Effector memory CD4-positive, alpha-beta T cell (primary cell): ENCODE measurements around the gene ERC2.

Experiments
- DNase-seq, 3 donors: peaks; one replicate each; pipeline ENCODE4 v3.0.0-alpha.2; 2020
- H3K27ac ChIP-seq: 2 replicates; pipeline ENCODE4 v1.7.0; 2013; ENCODE audit warnings: mild to moderate bottlenecking, low read length, moderate library complexity; ENCODE audit not compliant: insufficient read depth, poor library complexity, severe bottlenecking
- H3K27me3 ChIP-seq: replicated peaks from 2 replicates; pipeline ENCODE4 v1.7.0; 2013; ENCODE audit warnings: mild to moderate bottlenecking, low read length; ENCODE audit not compliant: insufficient read depth, control insufficient read depth, poor library complexity, severe bottlenecking
- H3K36me3 ChIP-seq: 2 replicates; pipeline ENCODE4 v1.7.0; 2013; ENCODE audit warnings: mild to moderate bottlenecking, low read length, moderate library complexity; ENCODE audit not compliant: control insufficient read depth, insufficient read depth
- H3K4me1 ChIP-seq: 2 replicates; pipeline ENCODE4 v1.7.0; 2013; ENCODE audit warnings: low read length, mild to moderate bottlenecking; ENCODE audit not compliant: control insufficient read depth, insufficient read depth, poor library complexity, severe bottlenecking
- H3K4me3 ChIP-seq: 2 replicates; pipeline ENCODE4 v1.7.0; 2013; ENCODE audit warnings: low read length, low read depth, mild to moderate bottlenecking; ENCODE audit not compliant: insufficient read depth, poor library complexity, severe bottlenecking
- H3K9me3 ChIP-seq: 2 replicates; pipeline ENCODE4 v1.7.0; 2013; ENCODE audit warnings: mild to moderate bottlenecking, low read length, moderate library complexity; ENCODE audit not compliant: control insufficient read depth

Gene ERC2

DNA sequence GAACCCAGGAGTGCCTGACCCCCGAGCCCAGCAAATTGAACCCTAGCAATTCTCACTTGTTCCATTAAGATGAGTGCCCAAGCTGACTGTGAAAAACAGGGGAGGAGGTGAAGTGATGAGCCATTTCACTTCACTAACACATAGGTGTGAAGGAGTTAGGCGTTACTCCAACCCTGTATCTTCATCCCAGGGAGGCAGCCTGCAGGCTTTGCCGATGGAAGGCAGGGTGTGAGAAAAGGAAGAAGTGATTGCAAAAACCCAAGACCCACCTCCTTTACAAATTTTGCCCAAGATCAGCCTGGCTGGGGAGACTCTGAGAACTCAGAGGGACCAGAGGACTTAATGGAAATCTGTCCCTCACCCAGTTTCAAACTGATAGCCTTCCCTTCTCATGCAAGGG, 851.5 kb downstream of the ERC2 start:
- Histone ChIP-seq H3K9me3 (no peaks in the 10 kb centered on the region), H3K36me3 (no peaks in the 10 kb centered on the region), H3K4me1 (no peaks in the 10 kb centered on the region), H3K4me3 (no peak overlapping the region), H3K27me3 (no peaks in the 10 kb centered on the region), H3K27ac (no peak overlapping the region)
- DNase-seq = no peak

DNA sequence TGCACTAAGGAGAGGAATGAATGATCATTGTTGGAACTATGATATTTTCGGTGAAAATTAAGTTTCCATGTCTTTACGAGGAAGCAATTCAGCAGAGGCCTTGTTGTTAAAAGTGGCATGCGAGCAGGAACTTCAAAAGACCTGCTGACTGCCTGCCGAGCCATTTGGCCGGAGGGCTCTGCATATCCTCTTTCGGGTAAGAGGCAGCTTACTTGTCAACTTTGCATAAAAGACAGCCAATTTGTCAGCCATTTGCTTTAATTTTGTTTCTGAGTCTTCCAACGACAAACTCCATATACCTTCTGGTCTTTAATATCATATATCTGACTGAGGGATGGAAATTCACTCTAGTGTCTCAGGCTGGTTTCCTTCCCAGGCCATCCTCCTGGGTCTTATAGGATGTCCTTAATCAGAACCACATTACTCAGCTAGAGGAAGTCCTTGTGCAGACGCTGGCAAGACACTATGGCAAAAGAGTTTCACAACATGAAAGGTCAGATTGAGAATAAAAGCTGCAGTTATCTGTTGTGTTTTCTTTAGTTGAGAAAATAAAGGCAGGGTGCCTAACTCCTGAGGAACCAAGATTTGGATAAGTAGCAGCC, 852.5 kb downstream of the ERC2 start:
- H3K4me3 ChIP-seq = no peak overlapping the region
- no peak overlapping the region for H3K27ac ChIP-seq
- H3K4me1 ChIP-seq = no peaks in the 10 kb centered on the region
- no peaks in the 10 kb centered on the region for H3K36me3 ChIP-seq
- DNase-seq = no peak
- H3K27me3 ChIP-seq = no peaks in the 10 kb centered on the region
- H3K9me3 ChIP-seq = no peaks in the 10 kb centered on the region

DNA sequence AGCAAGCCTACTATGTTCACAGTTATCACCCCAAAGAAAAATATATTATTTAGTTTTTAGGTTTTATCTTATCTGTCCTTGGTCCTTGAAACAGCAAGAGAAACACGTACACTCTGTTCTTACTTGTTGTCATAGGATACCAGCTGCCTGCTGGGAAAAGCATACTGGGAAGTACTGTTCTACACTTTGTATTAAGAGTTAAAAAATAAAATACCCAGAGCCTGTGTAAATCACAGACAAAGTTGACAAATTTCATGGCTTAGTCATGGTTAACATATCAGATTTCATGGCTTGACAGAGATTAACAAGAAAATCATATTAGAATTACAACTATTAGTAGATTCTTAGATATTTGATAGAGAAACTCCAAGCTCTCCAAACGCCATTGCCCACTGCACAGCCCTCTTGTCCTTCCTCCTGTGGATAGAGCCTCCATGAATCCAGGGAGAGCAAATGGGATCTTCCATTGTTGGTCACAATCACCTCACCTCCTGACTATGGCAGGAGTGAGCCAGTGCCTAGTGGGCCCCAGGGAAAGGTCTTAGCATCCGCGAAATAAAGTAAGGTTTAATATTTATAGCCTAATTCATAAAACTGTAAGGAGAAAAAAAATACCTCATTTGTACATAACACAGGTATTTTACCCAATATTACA, 853.1 kb downstream of the ERC2 start:
- H3K4me1 ChIP-seq = no peaks in the 10 kb centered on the region
- no peak overlapping the region for H3K4me3 ChIP-seq
- H3K36me3 ChIP-seq = no peaks in the 10 kb centered on the region
- H3K27ac ChIP-seq = no peak overlapping the region
- DNase-seq = no peak
- H3K9me3 ChIP-seq = no peaks in the 10 kb centered on the region
- H3K27me3 ChIP-seq = no peaks in the 10 kb centered on the region

DNA sequence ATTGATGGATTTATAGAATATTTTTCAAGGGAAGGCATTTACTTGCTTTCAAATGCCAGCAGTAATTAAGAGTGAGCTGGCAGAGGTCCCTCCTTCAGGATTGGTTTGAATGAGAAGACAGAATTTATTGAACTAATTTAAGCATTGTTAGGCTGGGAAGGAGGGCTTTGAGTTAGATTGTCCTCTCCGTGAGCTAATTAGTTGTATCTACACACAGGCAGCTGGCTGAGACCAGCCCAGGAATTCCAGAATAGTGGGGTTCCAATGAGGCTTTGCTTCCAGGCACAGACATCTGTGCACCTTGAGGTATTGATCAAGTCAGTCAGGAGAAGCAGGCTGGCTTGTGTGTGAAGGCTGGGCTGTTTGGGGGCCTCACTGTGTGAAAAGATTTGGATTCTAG, 857.1 kb downstream of the ERC2 start:
- no peak overlapping the region for H3K4me3 ChIP-seq
- no peaks in the 10 kb centered on the region for H3K36me3 ChIP-seq
- no peak overlapping the region for H3K27ac ChIP-seq
- H3K27me3 ChIP-seq = no peaks in the 10 kb centered on the region
- no peaks in the 10 kb centered on the region for H3K9me3 ChIP-seq
- no peak for DNase-seq
- no peaks in the 10 kb centered on the region for H3K4me1 ChIP-seq

- H3K27ac ChIP-seq = no peak overlapping the region
- DNase-seq = no peak
- H3K36me3 ChIP-seq = no peaks in the 10 kb centered on the region
- H3K9me3 ChIP-seq = no peaks in the 10 kb centered on the region
- no peaks in the 10 kb centered on the region for H3K4me1 ChIP-seq
- H3K27me3 ChIP-seq = no peaks in the 10 kb centered on the region
- H3K4me3 ChIP-seq = no peak overlapping the region
Observed at GRCh38 chr3:55609230-55609827, 858.9 kb downstream of the ERC2 start.

DNA sequence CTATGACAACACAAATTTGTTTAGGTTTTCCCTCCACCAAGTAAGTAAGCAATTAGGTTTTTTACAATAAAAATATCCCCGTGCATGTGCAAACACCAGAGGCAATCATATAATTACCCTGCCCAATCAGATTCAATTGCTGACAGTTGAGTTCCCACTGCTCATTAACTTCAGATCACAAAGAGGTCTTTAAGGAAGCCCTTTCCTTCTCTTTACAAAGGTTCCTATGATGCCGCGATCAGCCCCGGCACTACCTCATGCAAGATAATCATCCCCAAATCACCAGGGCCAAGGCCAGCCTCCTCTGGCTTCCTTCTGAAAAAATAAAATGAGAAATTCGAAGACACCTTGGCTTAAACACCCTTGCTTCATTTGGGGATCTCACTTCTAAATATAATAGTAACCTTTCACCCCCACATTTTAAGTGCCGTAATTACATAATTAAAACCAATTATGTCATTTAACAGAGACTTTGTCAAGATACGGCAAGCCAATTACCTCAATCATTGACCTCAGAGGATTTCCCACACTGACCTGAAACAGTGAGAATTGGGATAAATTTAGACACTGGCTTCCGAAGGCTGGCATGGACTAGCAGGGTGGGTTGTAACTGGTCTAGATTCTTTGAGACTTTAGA, 859.8 kb downstream of the ERC2 start:
- H3K9me3 ChIP-seq = no peaks in the 10 kb centered on the region
- DNase-seq = no peak
- H3K36me3 ChIP-seq = no peaks in the 10 kb centered on the region
- H3K4me3 ChIP-seq = no peak overlapping the region
- no peaks in the 10 kb centered on the region for H3K27me3 ChIP-seq
- H3K4me1 ChIP-seq = no peaks in the 10 kb centered on the region
- no peak overlapping the region for H3K27ac ChIP-seq

DNA sequence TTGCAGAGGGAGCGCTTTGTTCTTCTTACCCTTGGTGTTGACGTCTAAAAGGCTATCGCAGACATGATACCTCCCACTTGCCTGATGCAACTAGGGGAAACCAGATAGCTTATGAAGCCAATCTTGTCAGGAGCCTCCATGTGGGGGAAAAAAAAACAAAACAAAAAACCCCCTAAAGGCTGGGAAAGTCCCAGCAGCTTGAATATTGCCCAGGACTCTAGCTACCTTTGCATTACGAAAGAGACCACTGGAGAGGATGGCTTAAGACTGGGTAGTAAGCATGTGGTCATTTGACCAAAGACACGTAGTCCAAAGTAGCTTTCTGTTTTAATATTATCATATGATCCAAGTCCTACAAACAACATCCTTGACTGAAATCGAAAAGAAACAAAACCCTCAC, 860.4 kb downstream of the ERC2 start:
- H3K9me3 ChIP-seq = no peaks in the 10 kb centered on the region
- DNase-seq = no peak
- no peaks in the 10 kb centered on the region for H3K4me1 ChIP-seq
- H3K27me3 ChIP-seq = no peaks in the 10 kb centered on the region
- no peak overlapping the region for H3K27ac ChIP-seq
- no peaks in the 10 kb centered on the region for H3K36me3 ChIP-seq
- no peak overlapping the region for H3K4me3 ChIP-seq

DNA sequence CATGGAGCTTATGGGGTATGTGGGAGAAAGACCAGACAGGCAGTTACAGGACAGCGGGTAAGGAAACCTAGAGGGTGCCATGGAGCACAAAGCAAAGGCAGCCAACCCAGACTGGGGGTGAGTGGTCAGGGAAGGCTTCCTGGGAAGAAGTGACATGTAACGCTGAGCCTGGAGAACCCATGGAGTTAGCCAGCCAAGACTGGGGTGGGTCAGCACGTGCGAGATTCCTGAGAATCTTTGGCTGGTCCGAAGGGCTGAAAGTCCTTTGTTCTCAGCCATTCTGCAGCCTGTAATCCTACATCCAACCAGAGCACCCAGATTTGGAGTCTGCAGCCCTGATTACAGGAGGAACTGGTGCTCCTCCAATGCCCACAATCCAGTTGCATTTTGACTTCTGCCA, 861.1 kb downstream of the ERC2 start:
- no peak overlapping the region for H3K4me3 ChIP-seq
- DNase-seq = no peak
- H3K27me3 ChIP-seq = no peaks in the 10 kb centered on the region
- no peaks in the 10 kb centered on the region for H3K4me1 ChIP-seq
- no peaks in the 10 kb centered on the region for H3K36me3 ChIP-seq
- no peaks in the 10 kb centered on the region for H3K9me3 ChIP-seq
- H3K27ac ChIP-seq = no peak overlapping the region

- H3K27me3 ChIP-seq = no peaks in the 10 kb centered on the region
- H3K4me1 ChIP-seq = no peaks in the 10 kb centered on the region
- H3K4me3 ChIP-seq = no peak overlapping the region
- DNase-seq = no peak
- H3K27ac ChIP-seq = no peak overlapping the region
- H3K9me3 ChIP-seq = no peaks in the 10 kb centered on the region
- H3K36me3 ChIP-seq = no peaks in the 10 kb centered on the region
Observed at GRCh38 chr3:55605443-55606236, 862.6 kb downstream of the ERC2 start.
